ENCODE results near the gene DNAJC22. TPM values are rescaled to one million over a fixed set of nuclear protein-coding genes. Genes with fewer than 3 reads are reported as not detected.

Gene DNAJC22
- total RNA-seq, 2 experiments from 2014 or later, result 0.10 TPM; not detected in 1

DNA sequence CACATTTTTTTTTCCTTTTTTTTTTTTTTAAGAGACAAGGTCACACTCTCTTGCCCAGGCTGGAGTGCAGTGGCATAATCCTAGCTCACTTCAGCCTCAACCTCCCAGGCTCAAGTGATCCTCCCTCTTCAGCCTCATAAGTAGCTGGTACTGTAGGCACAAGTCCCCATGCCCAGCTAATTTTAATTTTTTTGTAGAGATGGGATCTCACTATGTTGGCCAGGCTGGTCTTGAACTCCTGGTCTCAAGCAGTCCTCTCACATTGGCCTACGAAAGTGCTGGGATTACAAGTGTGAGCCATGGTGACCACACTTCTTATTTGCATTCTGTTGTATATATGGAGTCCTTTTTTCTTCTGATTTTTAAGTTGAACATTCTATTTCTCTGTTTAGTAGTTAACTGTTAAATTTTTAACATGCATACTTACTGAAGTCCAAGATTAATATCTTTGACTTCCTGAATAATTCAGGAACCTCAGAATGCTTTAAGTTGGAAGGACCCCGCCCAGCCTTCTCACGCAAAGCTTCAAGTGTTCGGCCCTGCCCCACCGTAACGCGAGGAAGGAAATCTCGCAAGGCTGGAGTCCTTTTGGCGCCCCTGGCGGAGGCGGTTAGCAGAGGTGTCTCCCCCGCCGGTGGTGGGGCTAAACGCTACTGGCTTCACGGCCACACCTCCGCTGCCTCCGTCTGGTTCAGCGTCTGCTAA is 42.1 kb downstream of the DNAJC22 start:
- peak; percentile 74 for DNase-seq
- Mint-ChIP-seq H3K4me3 (no peak overlapping the region), H3K27me3 (no peaks in the 10 kb centered on the region), H3K36me3 (no peaks in the 10 kb centered on the region), H3K27ac (no peak overlapping the region), H3K4me1 (ENCODE audit: low read depth) (no peaks in the 10 kb centered on the region), H3K9me3 (no peaks in the 10 kb centered on the region)
- ChIA-PET CTCF (interaction anchor here (0.6 to 2.2 kb wide), 7 partner anchors 12 to 137 kb away, joined by 3 to 9 read pairs (median 3); partner anchors contain the start of gene SPATS2), POLR2A (interaction anchor here (0.9 kb wide), 1 partner anchor 22 kb away, joined by 3 read pairs; the partner anchor contains the start of gene SPATS2)
- intact Hi-C loops (cut with micrococcal nuclease), result no loop called here

DNA sequence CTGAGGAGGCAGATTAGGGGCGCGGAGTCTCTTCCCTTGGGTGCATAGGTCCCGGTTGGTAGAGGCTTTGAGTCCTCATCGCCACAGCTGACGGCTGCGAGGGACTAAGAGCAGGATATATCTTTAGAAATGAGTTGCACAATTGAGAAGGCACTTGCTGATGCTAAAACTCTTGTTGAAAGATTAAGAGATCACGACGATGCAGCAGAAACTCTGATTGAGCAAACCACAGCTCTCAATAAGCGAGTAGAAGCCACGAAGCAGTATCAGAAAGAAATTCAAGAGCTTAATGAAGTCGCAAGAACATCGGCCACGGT is 42.7 kb downstream of the DNAJC22 start:
- Mint-ChIP-seq H3K4me1 (ENCODE audit: low read depth) (no peaks in the 10 kb centered on the region), H3K9me3 (no peaks in the 10 kb centered on the region), H3K27me3 (no peaks in the 10 kb centered on the region), H3K4me3 (no peak overlapping the region), H3K36me3 (no peaks in the 10 kb centered on the region), H3K27ac (no peak overlapping the region)
- ChIA-PET CTCF (interaction anchor here (0.7 to 2.2 kb wide), 7 partner anchors 12 to 137 kb away, joined by 3 to 9 read pairs (median 3); partner anchors contain the start of gene SPATS2), POLR2A (no interaction called here)
- intact Hi-C loops (cut with micrococcal nuclease), result no loop called here
- no peak for DNase-seq

DNA sequence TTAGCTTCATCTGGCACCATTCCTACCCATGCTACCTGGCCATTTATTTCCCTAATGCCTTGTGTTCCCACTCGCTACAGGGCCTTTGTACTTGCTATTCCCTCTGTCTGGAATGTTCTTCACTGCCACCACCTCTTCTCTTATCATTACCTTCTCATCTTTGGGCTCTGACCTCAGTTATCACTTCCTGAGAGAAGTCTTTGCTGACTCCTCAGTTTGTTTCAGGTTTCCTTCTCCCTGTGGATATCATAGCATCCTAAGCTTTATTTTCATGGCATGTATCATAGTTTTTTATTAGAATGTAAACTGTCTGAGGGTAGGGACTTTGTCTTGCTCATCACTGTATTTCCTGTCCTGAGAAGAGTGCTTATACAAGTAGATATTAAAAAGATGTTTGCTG is 50.3 kb downstream of the DNAJC22 start:
- DNase-seq, result no peak
- H3K36me3 Mint-ChIP-seq, result no peaks in the 10 kb centered on the region
- POLR2A ChIA-PET, result no interaction called here
- H3K4me3 Mint-ChIP-seq, result no peak overlapping the region
- H3K4me1 Mint-ChIP-seq (ENCODE audit: low read depth), result no peaks in the 10 kb centered on the region
- CTCF ChIA-PET, result interaction anchor here (0.7 to 2.4 kb wide), 3 partner anchors 9 to 49 kb away, joined by 3 to 15 read pairs (median 5); no protein-coding TSS in a partner anchor
- no peaks in the 10 kb centered on the region for H3K27me3 Mint-ChIP-seq
- no peaks in the 10 kb centered on the region for H3K9me3 Mint-ChIP-seq
- intact Hi-C loops (cut with micrococcal nuclease), result no loop called here
- no peak overlapping the region for H3K27ac Mint-ChIP-seq

DNA sequence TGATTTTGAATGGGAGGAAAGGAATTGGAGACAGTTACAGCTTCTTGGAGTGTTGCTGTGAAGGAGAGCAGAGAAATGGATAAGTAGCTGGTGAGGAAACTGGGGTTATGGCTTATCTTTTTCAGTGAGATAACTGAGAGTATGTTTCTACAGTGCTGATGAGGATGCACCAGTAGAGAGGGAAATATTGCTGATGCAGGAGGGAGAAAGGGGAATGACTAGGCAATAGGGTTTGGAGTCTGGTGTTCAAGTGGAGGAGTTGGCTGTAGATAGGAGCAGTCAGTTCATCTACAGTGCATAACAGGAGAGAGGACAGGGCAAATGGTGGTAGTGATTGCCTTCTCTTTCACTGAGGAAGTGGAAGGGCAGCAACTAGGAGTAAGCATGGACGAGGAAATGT is 53.6 kb downstream of the DNAJC22 start:
- H3K36me3 Mint-ChIP-seq, result no peaks in the 10 kb centered on the region
- no peak overlapping the region for H3K27ac Mint-ChIP-seq
- intact Hi-C loops (cut with micrococcal nuclease), result no loop called here
- CTCF ChIA-PET, result interaction anchor here (1.7 to 1.9 kb wide), 2 partner anchors 11 to 42 kb away, joined by 4 to 5 read pairs; no protein-coding TSS in a partner anchor
- peaks cover 10% of the 10 kb centered on the region for H3K4me1 Mint-ChIP-seq (ENCODE audit: low read depth)
- H3K4me3 Mint-ChIP-seq, result no peak overlapping the region
- H3K9me3 Mint-ChIP-seq, result no peaks in the 10 kb centered on the region
- POLR2A ChIA-PET, result no interaction called here
- no peak for DNase-seq
- no peaks in the 10 kb centered on the region for H3K27me3 Mint-ChIP-seq

Other genes with a start within 250 kb of the DNAJC22 start
- gene LMBR1L, start 236.0 kb upstream of the DNAJC22 start, total RNA-seq, result 10 to 100 TPM; 55.0 to 59.1 TPM
- 1,000 to 10,000 TPM; 2,573 to 2,575 TPM for gene TUBA1B, start 215.5 kb upstream of the DNAJC22 start, total RNA-seq
- gene TUBA1A, start 157.8 kb upstream of the DNAJC22 start, total RNA-seq, result 10 to 100 TPM; 86.4 to 88.7 TPM
- gene TUBA1C, start 81.8 kb upstream of the DNAJC22 start, total RNA-seq, result 100 to 1,000 TPM; 353 to 360 TPM
- not detected for gene PRPH, start 51.7 kb upstream of the DNAJC22 start, total RNA-seq
- 10 to 100 TPM; 57.7 to 64.9 TPM for gene TROAP, start 23.6 kb upstream of the DNAJC22 start, total RNA-seq
- gene C1QL4, start 9.7 kb upstream of the DNAJC22 start, total RNA-seq, result not detected
- 10 to 100 TPM in 1 of 2 experiments, 1 to 10 TPM in 1; 9.7 to 12.9 TPM for gene SPATS2, start 20.6 kb downstream of the DNAJC22 start, total RNA-seq
- gene KCNH3, start 192.1 kb downstream of the DNAJC22 start, total RNA-seq, result 1 to 10 TPM; 1.2 to 1.3 TPM
- gene MCRS1, start 221.3 kb downstream of the DNAJC22 start, total RNA-seq, result 10 to 100 TPM; 52.3 to 56.8 TPM